GM12878 (cell line): ENCODE data around the gene CFAP61. TPM values are rescaled to one million over a fixed set of nuclear protein-coding genes. Genes with fewer than 3 reads are reported as not detected.

Source experiments
- ATAC-seq: fragments of 200-7000 bp; cut with Tn5 transposase; 3 replicates; pipeline ENCODE4 v1.9.1; 2020; ENCODE audit warnings: mild to moderate bottlenecking, moderate library complexity
- BruUV-seq: library from RNA; stranded (reverse); fragments of 400-500 nt; replicated peaks from 2 replicates; lab custom pipeline; 2021; lab: Mats Ljungman, UMichigan
- CTCF ChIA-PET: fragments of 300-600 bp; sonication (Branson Sonifier 250); formaldehyde crosslinking; extraction: SDS; loops from one replicate; lab custom pipeline; 2021; ENCODE audit warnings: inconsistent platforms; lab: Yijun Ruan, JAX
- POLR2A ChIA-PET: fragments of 350-600 bp; formaldehyde crosslinking; extraction: SDS; loops from one replicate; lab custom pipeline; 2021; ENCODE audit warnings: inconsistent platforms; lab: Charles Lee
- RAD21 ChIA-PET: fragments of 300-600 bp; sonication (Branson Sonifier 250); formaldehyde crosslinking; loops from one replicate; lab custom pipeline; 2023; ENCODE audit warnings: antibody characterized with exemption; ENCODE audit not compliant: unreplicated experiment; lab: Charles Lee
- SMC1A ChIA-PET: fragments of 300-600 bp; sonication (Branson Sonifier 250); formaldehyde crosslinking; loops from one replicate; lab custom pipeline; 2023; ENCODE audit not compliant: unreplicated experiment, uncharacterized antibody; lab: Charles Lee
- DNase-seq: peaks from one replicate; pipeline ENCODE4 v3.0.0-alpha.2; 2011; ENCODE audit warnings: low read depth, low spot score
- FAIRE-seq: peaks from 3 replicates; lab custom pipeline; 2011; peaks lifted over from hg19 to GRCh38; lab: Jason Lieb, UNC
- H2AFZ ChIP-seq: 2 replicates; pipeline ENCODE4 v1.6.0; 2011; ENCODE audit warnings: low read depth, low read length, control low read depth; ENCODE audit not compliant: control insufficient read depth
- H3K27ac ChIP-seq: 2 replicates; pipeline ENCODE4 v1.5.1; 2011; ENCODE audit warnings: control low read depth; ENCODE audit not compliant: control insufficient read depth, insufficient read depth
- H3K27me3 ChIP-seq, 2 experiments: replicated peaks in 1 of 2; 2 replicates each; pipeline versions ENCODE4 v1.6.0 to v1.6.1; 2011; ENCODE audit warnings: low read length in 1 of 2; ENCODE audit not compliant: control insufficient read depth in 2 of 2, insufficient read depth in 2 of 2
- H3K36me3 ChIP-seq, 2 experiments: 2 replicates each; pipeline ENCODE4 v1.5.1; 2011; ENCODE audit warnings: low read length in 1 of 2; ENCODE audit not compliant: control insufficient read depth in 2 of 2, insufficient read depth in 2 of 2
- H3K4me1 ChIP-seq: 2 replicates; pipeline ENCODE4 v1.6.1; 2011; ENCODE audit warnings: mild to moderate bottlenecking, low read length, moderate library complexity, mixed read lengths; ENCODE audit not compliant: control insufficient read depth, insufficient read depth
- H3K4me2 ChIP-seq: 2 replicates; pipeline ENCODE4 v1.6.0; 2011; ENCODE audit warnings: control low read depth; ENCODE audit not compliant: control insufficient read depth, insufficient read depth
- H3K4me3 ChIP-seq: fragments of 200-600 bp; sonication (generic); 2 replicates; pipeline ENCODE4 v1.5.1; 2016
- H3K79me2 ChIP-seq: 2 replicates; pipeline ENCODE4 v1.6.0; 2011; ENCODE audit warnings: low read length; ENCODE audit not compliant: control insufficient read depth, insufficient read depth
- H3K9ac ChIP-seq: 2 replicates; pipeline ENCODE4 v1.8.0; 2011; ENCODE audit warnings: low read length, control low read depth, mixed read lengths; ENCODE audit not compliant: control insufficient read depth, insufficient read depth
- H3K9me3 ChIP-seq: replicated peaks from 3 replicates; pipeline ENCODE4 v1.5.1; 2011; ENCODE audit warnings: mild to moderate bottlenecking, low read length; ENCODE audit not compliant: control insufficient read depth, insufficient read depth
- H4K20me1 ChIP-seq: 2 replicates; pipeline ENCODE4 v1.6.0; 2011; ENCODE audit not compliant: control insufficient read depth, insufficient read depth
- BRCA1 ChIP-seq: IDR thresholded peaks from 2 replicates; pipeline ENCODE4 v1.6.1; 2011; ENCODE audit warnings: low read depth, low read length, improper control_type of control experiment
- CBX3 ChIP-seq: fragments of 200-600 bp; sonication (generic); IDR thresholded peaks from 2 replicates; pipeline ENCODE4 v1.6.1; 2016; ENCODE audit warnings: low read depth, borderline replicate concordance
- KDM1A ChIP-seq: fragments of 200-600 bp; sonication (generic); IDR thresholded peaks from 2 replicates; pipeline ENCODE4 v1.6.1; 2016; ENCODE audit warnings: borderline replicate concordance
- NBN ChIP-seq: fragments of 450-650 bp; IDR thresholded peaks from 2 replicates; pipeline ENCODE4 v1.6.1; 2016
- POU2F2 ChIP-seq: IDR thresholded peaks from 3 replicates; pipeline ENCODE4 v1.6.1; 2011; ENCODE audit warnings: low read depth, mild to moderate bottlenecking, low read length, borderline replicate concordance
- RAD21 ChIP-seq: IDR thresholded peaks from 2 replicates; pipeline ENCODE4 v1.6.1; 2011; ENCODE audit warnings: mild to moderate bottlenecking, low read depth, low read length, moderate library complexity; ENCODE audit not compliant: insufficient read depth
- SIN3A ChIP-seq: IDR thresholded peaks from 2 replicates; pipeline ENCODE4 v1.6.1; 2012; ENCODE audit warnings: low read depth, low read length, improper control_type of control experiment
- SMC3 ChIP-seq: IDR thresholded peaks from 2 replicates; pipeline ENCODE4 v1.6.1; 2011; ENCODE audit warnings: low read length, improper control_type of control experiment, borderline replicate concordance
- ZNF622 ChIP-seq: fragments of 450-650 bp; IDR thresholded peaks from 2 replicates; pipeline ENCODE4 v1.6.1; 2017; ENCODE audit warnings: mild to moderate bottlenecking, inconsistent platforms
- WGBS: methylation state at CpG from one replicate; pipeline ENCODE4 v1.1.6; 2016; ENCODE audit warnings: low lambda C conversion rate; ENCODE audit not compliant: insufficient replicate concordance, insufficient coverage; ENCODE audit errors: missing lambda C conversion rate; 5-methylcytosine and 5-hydroxymethylcytosine counted together
- in situ Hi-C: fragments of 300-500 bp; cut with MboI; formaldehyde crosslinking; loops from 9 replicates; pipeline ENCODE4 v1.14.3; 2018; ENCODE audit warnings: mixed read lengths
- intact Hi-C: fragments of 100-400 bp; cut with micrococcal nuclease; formaldehyde crosslinking; loops from one replicate; pipeline ENCODE4 v1.14.2; 2022; ENCODE audit not compliant: unreplicated experiment
- polyA plus RNA-seq, 11 experiments: library from polyadenylated mRNA; depleted of rRNA in 4 of 11; unstranded in 6 of 11; stranded (reverse) in 5 of 11; fragments of >200 nt; fragmentation: Nextera tagmentation in 4 of 11; fragmentation: Illumina TruSeq in 1 of 11; extraction: Ambion mirVana in 4 of 11; extraction: Trizol in 1 of 11; gene quantifications; 1 replicate in 1 of 11; 2 replicates in 10 of 11; pipeline versions ENCODE4 v1.2.1 to v1.2.3, GENCODE V29; 2011 to 2016; ENCODE audit warnings: inconsistent platforms in 2 of 11, missing spikeins in 2 of 11, low read depth in 1 of 11
- total RNA-seq, 4 experiments: library from RNA; depleted of rRNA in 3 of 4; stranded (reverse); fragments of >200 nt in 3 of 4; fragmentation: Illumina TruSeq in 1 of 4; extraction: Trizol in 1 of 4; gene quantifications; 2 replicates each; pipeline versions ENCODE4 v1.2.1 to v1.2.3, GENCODE V29; 2013 to 2021
- TF ChIP-seq, protein P1 (sequence below), 3 experiments: IDR thresholded peaks in 2 of 3; conservative IDR thresholded peaks in 1 of 3; 2 replicates each; pipeline ENCODE4 v1.5.1; 2011; ENCODE audit warnings: low read depth in 3 of 3, low read length in 3 of 3, mild to moderate bottlenecking in 3 of 3, control low read depth in 2 of 3, moderate library complexity in 2 of 3, inconsistent platforms in 1 of 3, mixed read lengths in 1 of 3; ENCODE audit not compliant: control insufficient read depth in 2 of 3, insufficient read depth in 1 of 3; ENCODE audit errors: extremely low read depth in 1 of 3

The CFAP61 gene
- total and polyA plus RNA-seq, 10 of the 15 experiments (the other 5 are each of a cell fraction or from before 2014, with no cell fraction given), result 0.11 to 0.41 (median 0.24) TPM; not detected in 7

- RAD21 ChIA-PET, result no interaction called here
- SMC1A ChIA-PET, result no interaction called here
These were observed 26.9 kb downstream of the CFAP61 start for GRCh38 chr20:20079102-20079784.

GRCh38 chr20:20083807-20084206 lies 31.5 kb downstream of the CFAP61 start:
- peak; percentile 81 for ATAC-seq
- intact Hi-C loops (loop anchor here (1.0 to 10.0 kb wide), 5 partner anchors 153 to 743 kb away; partner anchors contain the start of gene INSM1), in situ Hi-C loops (no loop called here)
- TF ChIP-seq SIN3A (no peak), RAD21 (peak; percentile 69), SMC3 (peak; percentile 64; the same call in 1 of the 2 replicates), POU2F2 (0 out of 3 replicates have a peak, but pooled peaks have one; percentile 22)
- TF ChIP-seq, protein P1, sequence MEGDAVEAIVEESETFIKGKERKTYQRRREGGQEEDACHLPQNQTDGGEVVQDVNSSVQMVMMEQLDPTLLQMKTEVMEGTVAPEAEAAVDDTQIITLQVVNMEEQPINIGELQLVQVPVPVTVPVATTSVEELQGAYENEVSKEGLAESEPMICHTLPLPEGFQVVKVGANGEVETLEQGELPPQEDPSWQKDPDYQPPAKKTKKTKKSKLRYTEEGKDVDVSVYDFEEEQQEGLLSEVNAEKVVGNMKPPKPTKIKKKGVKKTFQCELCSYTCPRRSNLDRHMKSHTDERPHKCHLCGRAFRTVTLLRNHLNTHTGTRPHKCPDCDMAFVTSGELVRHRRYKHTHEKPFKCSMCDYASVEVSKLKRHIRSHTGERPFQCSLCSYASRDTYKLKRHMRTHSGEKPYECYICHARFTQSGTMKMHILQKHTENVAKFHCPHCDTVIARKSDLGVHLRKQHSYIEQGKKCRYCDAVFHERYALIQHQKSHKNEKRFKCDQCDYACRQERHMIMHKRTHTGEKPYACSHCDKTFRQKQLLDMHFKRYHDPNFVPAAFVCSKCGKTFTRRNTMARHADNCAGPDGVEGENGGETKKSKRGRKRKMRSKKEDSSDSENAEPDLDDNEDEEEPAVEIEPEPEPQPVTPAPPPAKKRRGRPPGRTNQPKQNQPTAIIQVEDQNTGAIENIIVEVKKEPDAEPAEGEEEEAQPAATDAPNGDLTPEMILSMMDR (IDR thresholded peaks at IDR 0.05 in 2 of 3, conservative IDR thresholded peaks at IDR 0.05 in 1 of 3; ENCODE audit: control insufficient read depth in 2 of 3, extremely low read depth in 1 of 3, insufficient read depth in 1 of 3, low read depth in 3 of 3, low read length in 3 of 3), result peak; percentile 31 to 56 (median 43); a peak in 4 of 6 replicates
- ChIA-PET SMC1A (interaction anchor here (0.7 to 2.0 kb wide), 10 partner anchors 153 to 755 kb away, joined by 3 to 10 read pairs (median 4); no protein-coding TSS in a partner anchor), POLR2A (no interaction called here), RAD21 (interaction anchor here (0.7 to 3.0 kb wide), 5 partner anchors 154 to 741 kb away, joined by 3 to 18 read pairs (median 5); no protein-coding TSS in a partner anchor), CTCF (interaction anchor here (0.8 to 4.6 kb wide), 13 partner anchors 12 to 510 kb away, joined by 3 to 57 read pairs (median 5); no protein-coding TSS in a partner anchor)
- Histone ChIP-seq H3K4me1 (no peaks in the 10 kb centered on the region), H3K27me3 (no peaks in the 10 kb centered on the region; a peak in 2 of 4 replicates), H3K9ac (no peak overlapping the region), H3K27ac (no peak overlapping the region), H3K4me2 (no peak overlapping the region), H3K36me3 (no peaks in the 10 kb centered on the region), H3K4me3 (no peak overlapping the region), H3K9me3 (no peaks in the 10 kb centered on the region), H2AFZ (no peak overlapping the region; the same call in 1 of the 2 replicates), H4K20me1 (no peaks in the 10 kb centered on the region), H3K79me2 (no peaks in the 10 kb centered on the region)
- peak; percentile 75 for FAIRE-seq
- WGBS, result 0% methylated on average over 3 of the region's 3 CpGs
- no TSS peak for BruUV-seq
- peak; percentile 2 for DNase-seq

More at GRCh38 chr20:20079102-20079784, 26.9 kb downstream of the CFAP61 start:
- FAIRE-seq, result no peak
- Histone ChIP-seq H3K27ac (no peak overlapping the region), H3K4me1 (no peaks in the 10 kb centered on the region), H3K27me3 (peaks cover 0 to 1% of the 10 kb centered on the region in 2 experiments; a peak in 1 of 4 replicates), H3K4me3 (no peak overlapping the region), H3K9me3 (no peaks in the 10 kb centered on the region), H2AFZ (no peak overlapping the region), H3K36me3 (no peaks in the 10 kb centered on the region), H3K9ac (no peak overlapping the region), H3K79me2 (no peaks in the 10 kb centered on the region), H3K4me2 (no peak overlapping the region), H4K20me1 (no peaks in the 10 kb centered on the region)
- BruUV-seq, result no TSS peak
- WGBS, result 32% methylated on average over 5 of the region's 5 CpGs
- POLR2A ChIA-PET, result no interaction called here
- TF ChIP-seq ZNF622, result no peak
- no peak for TF ChIP-seq BRCA1
- TF ChIP-seq CBX3, result no peak
- TF ChIP-seq KDM1A, result no peak
- TF ChIP-seq NBN, result no peak
- ATAC-seq, result no peak
- CTCF ChIA-PET, result no interaction called here
- in situ Hi-C loops (loop anchor here (5.0 to 10.0 kb wide), 2 partner anchors 493 to 516 kb away; no protein-coding TSS in a partner anchor), intact Hi-C loops (no loop called here)
- DNase-seq, result no peak
